ENCODE measurements around the gene NFKBIZ.

Gene NFKBIZ

GRCh38 chr3:101825904-101826445, 23.3 kb upstream of the NFKBIZ start:
- DNase-seq, result no peak

- peak; percentile 80 for DNase-seq
These were observed 21.8 kb upstream of the NFKBIZ start for GRCh38 chr3:101827211-101828174.

GRCh38 chr3:101828276-101828675, 21.0 kb upstream of the NFKBIZ start:
- DNase-seq, result no peak

- peak; percentile 35 for DNase-seq
These were observed 20.4 kb upstream of the NFKBIZ start for GRCh38 chr3:101828691-101829436.

- DNase-seq, result no peak
These were observed 19.9 kb upstream of the NFKBIZ start for GRCh38 chr3:101829437-101829830.

GRCh38 chr3:101829874-101830273, 19.4 kb upstream of the NFKBIZ start:
- no peak for DNase-seq

GRCh38 chr3:101833446-101833974, 15.8 kb upstream of the NFKBIZ start:
- DNase-seq, result no peak

GRCh38 chr3:101835676-101836075, 13.6 kb upstream of the NFKBIZ start:
- DNase-seq, result no peak

- DNase-seq, result no peak
These were observed 13.2 kb upstream of the NFKBIZ start for GRCh38 chr3:101836160-101836559.

GRCh38 chr3:101836652-101837598, 12.4 kb upstream of the NFKBIZ start:
- no peak for DNase-seq

GRCh38 chr3:101838691-101839090, 10.6 kb upstream of the NFKBIZ start:
- DNase-seq, result no peak

- DNase-seq, result no peak
These were observed 9.2 kb upstream of the NFKBIZ start for GRCh38 chr3:101840066-101840465.

GRCh38 chr3:101842245-101842934, 6.9 kb upstream of the NFKBIZ start:
- DNase-seq, result no peak

- DNase-seq, result no peak
These were observed 6.4 kb upstream of the NFKBIZ start for GRCh38 chr3:101842935-101843330.

GRCh38 chr3:101845425-101845824, 3.9 kb upstream of the NFKBIZ start:
- DNase-seq, result no peak

GRCh38 chr3:101846709-101847108, 2.6 kb upstream of the NFKBIZ start:
- no peak for DNase-seq

- no peak for DNase-seq
These were observed 2.0 kb upstream of the NFKBIZ start for GRCh38 chr3:101847328-101847727.

- no peak for DNase-seq
These were observed 988 bp upstream of the NFKBIZ start for GRCh38 chr3:101848326-101848725.

- DNase-seq, result peak; percentile 69
These were observed 466 bp downstream of the NFKBIZ start for GRCh38 chr3:101849714-101850245.

- DNase-seq, result peak; percentile 34
These were observed 1.1 kb downstream of the NFKBIZ start for GRCh38 chr3:101850246-101851051.

All from activated CD4-positive, CD25-positive, alpha-beta regulatory T cell treated with anti-CD3 and anti-CD28 coated beads, Interleukin-2, amount 50 U/mL, for 72 hours (primary cell).